RWPE2 (cell line): ENCODE data around the gene CCDC81.
"Not testable (repeated sequence)": the region's sequence is repeated elsewhere in the genome, so short reads cannot be mapped to it uniquely, and the experiment has no call there.

Source experiments
- ATAC-seq: fragments of 200-7000 bp; cut with Tn5 transposase; 3 replicates; pipeline ENCODE4 v1.9.1; 2021; ENCODE audit warnings: low read depth
- DNase-seq: peaks from one replicate; pipeline ENCODE4 v3.0.0-alpha.2; 2020; ENCODE audit warnings: low spot score
- H3K27ac ChIP-seq: fragments of 450-650 bp; 2 replicates; pipeline ENCODE4 v1.5.1; 2017; ENCODE audit warnings: mild to moderate bottlenecking; ENCODE audit not compliant: poor library complexity, severe bottlenecking
- H3K27me3 ChIP-seq: fragments of 250-450 bp; sonication (Bioruptor Pico); 2 replicates; pipeline ENCODE4 v1.5.1; 2021; ENCODE audit warnings: mild to moderate bottlenecking, moderate library complexity; ENCODE audit not compliant: insufficient read depth, poor library complexity, severe bottlenecking
- H3K36me3 ChIP-seq: fragments of 250-450 bp; sonication (Bioruptor Pico); 2 replicates; pipeline ENCODE4 v1.5.1; 2020; ENCODE audit warnings: low read depth, mild to moderate bottlenecking, moderate library complexity
- H3K4me1 ChIP-seq: fragments of 250-450 bp; sonication (Bioruptor Pico); 2 replicates; pipeline ENCODE4 v1.5.1; 2021; ENCODE audit warnings: mild to moderate bottlenecking, moderate library complexity; ENCODE audit not compliant: insufficient read depth, poor library complexity, severe bottlenecking
- H3K4me3 ChIP-seq: fragments of 250-450 bp; sonication (Bioruptor Pico); 2 replicates; pipeline ENCODE4 v1.5.1; 2021; ENCODE audit warnings: mild to moderate bottlenecking, moderate library complexity; ENCODE audit not compliant: severe bottlenecking
- H3K9me3 ChIP-seq: fragments of 250-450 bp; sonication (Bioruptor Pico); 2 replicates; pipeline ENCODE4 v1.5.1; 2021; ENCODE audit warnings: mild to moderate bottlenecking, moderate library complexity; ENCODE audit not compliant: severe bottlenecking
- CTCF ChIP-seq: fragments of 450-650 bp; IDR thresholded peaks from one replicate; pipeline ENCODE4 v1.5.1; 2017; ENCODE audit warnings: mild to moderate bottlenecking, moderate library complexity; ENCODE audit not compliant: poor library complexity, severe bottlenecking

CCDC81 gene

GRCh38 chr11:86427441-86427840 lies 52.8 kb downstream of the CCDC81 start:
- ATAC-seq = no peak
- no peaks in the 10 kb centered on the region for H3K4me1 ChIP-seq
- no peak for TF ChIP-seq CTCF
- DNase-seq = no peak
- H3K27ac ChIP-seq = no peak overlapping the region
- H3K36me3 ChIP-seq = no peaks in the 10 kb centered on the region
- no peaks in the 10 kb centered on the region for H3K27me3 ChIP-seq
- H3K9me3 ChIP-seq = no peaks in the 10 kb centered on the region
- no peak overlapping the region for H3K4me3 ChIP-seq

- H3K27ac ChIP-seq = no peak overlapping the region
- no peaks in the 10 kb centered on the region for H3K4me1 ChIP-seq
- H3K4me3 ChIP-seq = no peak overlapping the region
- TF ChIP-seq CTCF = no peak
- DNase-seq = no peak
- ATAC-seq = no peak
- H3K9me3 ChIP-seq = no peaks in the 10 kb centered on the region
- H3K36me3 ChIP-seq = no peaks in the 10 kb centered on the region
- no peaks in the 10 kb centered on the region for H3K27me3 ChIP-seq
These were observed 56.6 kb downstream of the CCDC81 start for GRCh38 chr11:86431258-86431657.

- H3K4me1 ChIP-seq, DNase-seq, H3K36me3 ChIP-seq, H3K4me3 ChIP-seq, H3K27ac ChIP-seq, ATAC-seq, H3K27me3 ChIP-seq, H3K9me3 ChIP-seq: not testable (repeated sequence)
These were observed 58.8 kb downstream of the CCDC81 start for GRCh38 chr11:86433361-86434095.

- Histone ChIP-seq H3K27me3 (no peaks in the 10 kb centered on the region), H3K36me3 (no peaks in the 10 kb centered on the region), H3K27ac (no peak overlapping the region), H3K4me1 (no peaks in the 10 kb centered on the region), H3K9me3 (no peaks in the 10 kb centered on the region), H3K4me3 (no peak overlapping the region)
- DNase-seq (no peak), ATAC-seq (no peak)
- TF ChIP-seq CTCF = no peak
These were observed 61.0 kb downstream of the CCDC81 start for GRCh38 chr11:86435711-86436110.

- H3K4me1 ChIP-seq = no peaks in the 10 kb centered on the region
- no peak for DNase-seq
- TF ChIP-seq CTCF = no peak
These were observed 64.0 kb downstream of the CCDC81 start for GRCh38 chr11:86438685-86439084.

More at GRCh38 chr11:86438685-86439084, 64.0 kb downstream of the CCDC81 start:
- H3K9me3 ChIP-seq = no peaks in the 10 kb centered on the region
- no peaks in the 10 kb centered on the region for H3K27me3 ChIP-seq
- no peak overlapping the region for H3K4me3 ChIP-seq
- peak; percentile 56; the same call in 1 of the 3 replicates for ATAC-seq
- H3K27ac ChIP-seq = no peak overlapping the region
- no peaks in the 10 kb centered on the region for H3K36me3 ChIP-seq
